GM12891 (cell line): Measurements from ENCODE around the gene CYBA.

Experiments used
- POLR2A ChIP-seq: IDR thresholded peaks from 2 replicates; pipeline ENCODE4 v1.6.1; 2011; ENCODE audit warnings: low read depth, low read length, control low read depth
- POLR2AphosphoS5 ChIP-seq: IDR thresholded peaks from 2 replicates; pipeline ENCODE4 v1.6.1; 2011; ENCODE audit warnings: low read depth, low read length, control low read depth
- TAF1 ChIP-seq: IDR thresholded peaks from 2 replicates; pipeline ENCODE4 v1.6.1; 2011; ENCODE audit warnings: low read depth, low read length, control low read depth

DNA sequence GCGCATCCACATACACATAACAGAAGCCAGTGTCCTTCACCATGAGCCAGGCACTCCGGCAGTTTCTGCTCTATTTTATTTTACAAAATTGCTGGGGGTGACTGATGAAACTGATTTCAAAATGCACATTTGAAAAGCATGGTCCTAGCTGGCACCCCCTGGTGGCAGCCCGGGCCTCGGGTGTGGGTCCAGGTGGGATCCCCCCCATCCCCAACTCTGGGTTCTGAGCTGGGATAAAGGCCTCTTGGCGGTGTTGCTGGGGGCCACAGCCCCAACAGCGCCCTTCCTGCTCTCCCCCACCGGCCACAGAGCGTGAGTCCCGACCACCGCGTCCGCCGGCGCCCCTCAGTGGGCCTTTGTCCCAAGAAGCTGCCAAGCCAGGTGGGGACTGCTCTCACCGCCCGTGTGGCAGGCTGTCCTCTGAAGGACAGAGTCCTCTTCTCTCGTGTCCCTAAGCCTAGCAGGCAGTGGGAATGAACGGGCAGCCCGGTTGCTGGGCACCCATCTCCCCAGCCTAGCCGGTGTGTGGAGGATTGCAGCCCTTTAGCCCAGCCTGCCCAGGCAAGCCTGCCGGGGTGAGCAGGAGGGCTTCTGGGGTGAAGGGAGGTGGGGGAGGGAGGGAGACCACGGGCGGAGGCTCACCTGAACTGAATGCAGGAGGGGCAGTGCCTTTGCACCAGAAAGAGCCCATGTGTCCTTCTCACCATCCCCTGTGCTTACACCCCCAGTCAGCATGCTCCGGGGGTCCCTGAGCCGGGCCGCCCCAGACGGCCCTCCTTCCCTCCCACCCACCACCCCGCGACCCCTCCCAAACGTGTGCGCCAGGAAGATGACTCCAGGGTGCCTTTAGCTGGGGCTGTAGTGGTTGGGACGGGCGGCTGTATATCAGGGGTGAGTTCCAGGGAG is 34.6 kb upstream of the CYBA start:
- TF ChIP-seq POLR2A (no peak), POLR2AphosphoS5 (no peak), TAF1 (no peak)
